ENCODE results near the gene SDF2L1. TPM values are rescaled to one million over a fixed set of nuclear protein-coding genes. Genes with fewer than 3 reads are reported as not detected.

SDF2L1 gene
- total RNA-seq, 2 donors from 2014 or later = 25.9 to 40.5 TPM

DNA sequence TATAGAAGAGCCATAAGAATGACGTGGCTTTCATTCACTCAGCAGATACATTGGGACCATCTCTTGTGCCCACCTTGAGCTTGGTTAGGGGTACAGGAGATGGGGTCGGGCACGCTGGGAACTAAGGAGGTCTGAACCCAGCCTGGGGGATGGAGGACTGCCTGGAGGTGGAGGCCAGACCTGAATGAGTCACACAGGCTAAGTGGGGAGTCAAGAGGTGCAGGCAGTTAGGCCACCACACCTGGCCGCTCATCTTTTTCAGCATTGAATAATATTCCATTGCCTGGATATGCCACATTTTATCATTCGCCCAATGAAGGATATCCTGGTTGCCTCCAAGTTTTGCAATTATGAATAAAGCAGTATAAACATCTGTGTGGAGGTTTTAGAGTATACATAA lies 19.9 kb downstream of the SDF2L1 start:
- DNase-seq (ENCODE audit: low spot score) = no peak

DNA sequence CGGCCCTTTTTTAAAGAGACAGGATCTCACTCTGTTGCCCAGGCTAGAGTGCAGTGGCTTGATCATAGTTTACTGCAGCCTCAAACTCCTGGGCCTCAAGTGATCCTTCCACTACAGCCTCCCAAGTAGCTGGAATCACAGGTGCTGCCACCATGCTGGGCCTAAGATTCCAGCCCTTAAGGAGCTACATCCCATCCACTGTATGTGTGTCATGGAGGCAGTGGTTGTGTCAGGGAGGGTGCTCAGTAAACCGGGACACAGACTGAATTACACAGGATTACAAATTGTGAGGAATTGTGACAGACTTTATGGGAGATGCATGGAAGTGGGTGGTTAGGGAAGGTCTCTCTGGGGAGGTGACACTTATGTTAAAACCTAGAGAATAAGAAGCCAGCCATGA lies 21.6 kb downstream of the SDF2L1 start:
- TF ChIP-seq, protein P1, sequence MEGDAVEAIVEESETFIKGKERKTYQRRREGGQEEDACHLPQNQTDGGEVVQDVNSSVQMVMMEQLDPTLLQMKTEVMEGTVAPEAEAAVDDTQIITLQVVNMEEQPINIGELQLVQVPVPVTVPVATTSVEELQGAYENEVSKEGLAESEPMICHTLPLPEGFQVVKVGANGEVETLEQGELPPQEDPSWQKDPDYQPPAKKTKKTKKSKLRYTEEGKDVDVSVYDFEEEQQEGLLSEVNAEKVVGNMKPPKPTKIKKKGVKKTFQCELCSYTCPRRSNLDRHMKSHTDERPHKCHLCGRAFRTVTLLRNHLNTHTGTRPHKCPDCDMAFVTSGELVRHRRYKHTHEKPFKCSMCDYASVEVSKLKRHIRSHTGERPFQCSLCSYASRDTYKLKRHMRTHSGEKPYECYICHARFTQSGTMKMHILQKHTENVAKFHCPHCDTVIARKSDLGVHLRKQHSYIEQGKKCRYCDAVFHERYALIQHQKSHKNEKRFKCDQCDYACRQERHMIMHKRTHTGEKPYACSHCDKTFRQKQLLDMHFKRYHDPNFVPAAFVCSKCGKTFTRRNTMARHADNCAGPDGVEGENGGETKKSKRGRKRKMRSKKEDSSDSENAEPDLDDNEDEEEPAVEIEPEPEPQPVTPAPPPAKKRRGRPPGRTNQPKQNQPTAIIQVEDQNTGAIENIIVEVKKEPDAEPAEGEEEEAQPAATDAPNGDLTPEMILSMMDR (IDR thresholded peaks at IDR 0.05) = no peak

More for the DNA sequence above, 19.9 kb downstream of the SDF2L1 start:
- no peak overlapping the region for H3K4me3 ChIP-seq
- no peaks in the 10 kb centered on the region for H3K27me3 ChIP-seq
- no peak overlapping the region for H3K27ac ChIP-seq
- H3K4me1 ChIP-seq = peaks cover 0 to 26% of the 10 kb centered on the region in 2 donors
- no peaks in the 10 kb centered on the region for H3K9me3 ChIP-seq
- TF ChIP-seq, protein P1 (IDR thresholded peaks at IDR 0.05) = no peak
- H3K36me3 ChIP-seq = no peaks in the 10 kb centered on the region

DNA sequence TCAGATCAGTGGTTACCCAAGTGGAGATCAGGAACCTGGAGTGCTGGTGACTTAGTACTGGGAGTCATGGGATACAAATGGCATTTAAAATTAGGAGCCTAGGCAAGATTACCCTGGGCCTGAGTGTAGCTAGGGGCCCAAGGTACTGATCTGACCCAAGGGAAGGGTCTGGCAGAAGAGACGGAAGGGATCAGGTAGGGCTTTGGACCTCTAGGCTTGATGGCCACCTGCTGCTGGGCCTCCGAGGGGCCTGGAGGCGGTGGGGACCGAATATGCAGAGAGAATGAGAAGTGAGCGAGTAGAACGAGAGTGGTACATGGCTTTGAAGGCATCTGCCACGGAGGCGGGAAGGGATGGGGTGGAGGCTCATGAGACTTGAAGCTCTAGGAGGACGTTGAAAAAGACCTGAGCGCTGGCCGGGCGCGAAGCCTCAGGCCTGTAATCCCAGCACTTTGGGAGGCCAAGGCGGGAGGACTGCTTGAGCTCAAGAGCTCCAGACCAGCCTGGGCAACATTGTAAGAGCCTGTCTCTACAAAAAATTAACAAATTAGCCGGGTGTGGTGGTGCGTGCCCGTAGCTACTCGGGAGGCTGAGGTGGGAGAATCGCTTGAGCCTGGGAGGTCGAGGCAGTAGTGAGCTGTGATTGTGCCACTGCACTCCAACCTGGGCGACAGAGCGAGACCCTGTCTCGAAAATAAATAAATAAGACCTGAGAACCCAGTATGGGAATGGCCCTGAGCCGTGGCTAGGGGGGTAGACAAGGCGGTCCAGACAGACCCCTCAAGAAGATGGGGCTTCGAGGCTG lies 23.1 kb downstream of the SDF2L1 start:
- Histone ChIP-seq H3K27ac (peak overlapping the region; percentile 91 to 92), H3K4me3 (peak overlapping the region; percentile 66 to 70), H3K4me1 (peaks cover 0 to 17% of the 10 kb centered on the region in 2 donors), H3K9me3 (no peaks in the 10 kb centered on the region), H3K36me3 (peaks cover 1% of the 10 kb centered on the region), H3K27me3 (no peaks in the 10 kb centered on the region)
- no peak for DNase-seq (ENCODE audit: low spot score)
- TF ChIP-seq, protein P1 (IDR thresholded peaks at IDR 0.05) = no peak

More for the DNA sequence above, 21.6 kb downstream of the SDF2L1 start:
- DNase-seq (ENCODE audit: low spot score) = no peak
- H3K27ac ChIP-seq = no peak overlapping the region
- peaks cover 0 to 17% of the 10 kb centered on the region in 2 donors for H3K4me1 ChIP-seq
- H3K36me3 ChIP-seq = no peaks in the 10 kb centered on the region
- no peak overlapping the region for H3K4me3 ChIP-seq
- no peaks in the 10 kb centered on the region for H3K9me3 ChIP-seq
- H3K27me3 ChIP-seq = no peaks in the 10 kb centered on the region

DNA sequence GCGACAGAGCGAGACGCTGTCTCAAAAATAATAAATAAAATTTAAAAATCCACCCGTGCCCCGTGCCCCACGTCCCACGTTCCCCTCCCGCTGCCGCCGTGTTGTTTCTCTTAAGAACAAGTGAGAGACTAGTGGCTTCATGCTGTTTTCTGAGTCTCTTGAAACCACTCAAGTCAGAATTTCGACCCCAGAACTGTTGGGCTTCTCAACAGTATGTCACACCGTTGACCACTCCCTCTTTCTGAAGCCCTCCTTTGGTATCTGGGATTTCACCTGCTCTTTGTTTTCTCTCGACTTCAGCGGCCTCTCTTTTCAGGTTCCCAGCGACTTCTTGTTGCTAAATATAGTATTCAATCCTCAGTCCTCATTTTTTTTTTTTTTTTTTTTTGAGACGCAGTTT lies 24.7 kb downstream of the SDF2L1 start:
- H3K4me1 ChIP-seq = peaks cover 0 to 26% of the 10 kb centered on the region in 2 donors
- TF ChIP-seq, protein P1 (IDR thresholded peaks at IDR 0.05) = no peak
- peak overlapping the region in 1 of 2 donors; percentile 91 for H3K27ac ChIP-seq
- H3K9me3 ChIP-seq = no peaks in the 10 kb centered on the region
- peak overlapping the region; percentile 66 to 70 for H3K4me3 ChIP-seq
- no peak for DNase-seq (ENCODE audit: low spot score)
- H3K27me3 ChIP-seq = no peaks in the 10 kb centered on the region
- peaks cover 16% of the 10 kb centered on the region for H3K36me3 ChIP-seq

DNA sequence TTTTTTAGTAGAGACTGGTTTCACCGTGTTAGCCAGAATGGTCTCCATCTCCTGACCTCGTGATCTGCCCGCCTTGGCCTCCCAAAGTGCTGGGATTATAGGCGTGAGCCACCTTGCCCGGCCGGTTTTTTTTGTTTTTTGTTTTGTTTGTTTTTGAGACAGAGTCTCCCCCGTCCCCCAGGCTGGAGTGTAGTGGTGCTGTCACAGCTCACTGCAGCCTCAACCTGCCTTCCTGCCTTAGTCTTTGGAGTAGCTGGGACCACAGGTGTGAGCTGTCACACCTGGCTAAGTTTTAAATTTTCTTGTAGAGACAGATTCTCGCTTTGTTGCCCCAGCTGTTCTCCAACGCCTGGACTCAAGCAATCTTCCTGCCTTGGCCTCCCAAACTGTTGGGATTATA lies 26.9 kb downstream of the SDF2L1 start:
- Histone ChIP-seq H3K4me3 (no peak overlapping the region), H3K9me3 (no peaks in the 10 kb centered on the region), H3K27ac (no peak overlapping the region), H3K27me3 (no peaks in the 10 kb centered on the region), H3K4me1 (peaks cover 0 to 26% of the 10 kb centered on the region in 2 donors), H3K36me3 (peaks cover 39% of the 10 kb centered on the region)
- no peak for DNase-seq (ENCODE audit: low spot score)
- TF ChIP-seq, protein P1 (IDR thresholded peaks at IDR 0.05) = no peak

Data from right atrium auricular region (tissue), 2 donors.